Urothelium cell line (cell line): ENCODE measurements around the gene MMP23B.
"Not testable (repeated sequence)": the region's sequence is repeated elsewhere in the genome, so short reads cannot be mapped to it uniquely, and the experiment has no call there.

ENCODE experiments used
- DNase-seq: peaks from one replicate; pipeline ENCODE4 v3.0.0; 2011; ENCODE audit warnings: low spot score, mixed read lengths
- FAIRE-seq: peaks from 2 replicates; lab custom pipeline; 2011; peaks lifted over from hg19 to GRCh38; lab: Jason Lieb, UNC

Gene MMP23B

DNA sequence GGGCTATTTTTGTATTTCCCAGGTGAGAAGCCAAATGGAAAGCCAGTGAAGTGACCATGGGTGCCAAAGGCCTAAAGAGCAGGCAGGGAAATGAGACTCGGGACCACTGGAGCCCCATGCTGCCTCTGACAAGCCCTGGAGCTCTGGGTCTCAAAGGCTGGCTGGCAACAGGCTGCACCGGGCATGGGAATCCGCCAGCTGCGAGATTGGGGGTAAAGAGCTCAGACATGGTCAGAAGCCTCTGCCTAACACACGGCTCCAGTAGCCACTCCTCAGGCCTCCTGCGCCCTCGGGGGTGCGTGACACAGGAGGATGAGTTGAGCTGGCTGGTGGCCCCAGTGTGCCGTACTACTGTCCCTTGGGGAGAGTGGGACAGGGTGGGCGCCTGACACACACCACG, 32.3 kb downstream of the MMP23B start:
- not testable (repeated sequence) for FAIRE-seq, DNase-seq

DNA sequence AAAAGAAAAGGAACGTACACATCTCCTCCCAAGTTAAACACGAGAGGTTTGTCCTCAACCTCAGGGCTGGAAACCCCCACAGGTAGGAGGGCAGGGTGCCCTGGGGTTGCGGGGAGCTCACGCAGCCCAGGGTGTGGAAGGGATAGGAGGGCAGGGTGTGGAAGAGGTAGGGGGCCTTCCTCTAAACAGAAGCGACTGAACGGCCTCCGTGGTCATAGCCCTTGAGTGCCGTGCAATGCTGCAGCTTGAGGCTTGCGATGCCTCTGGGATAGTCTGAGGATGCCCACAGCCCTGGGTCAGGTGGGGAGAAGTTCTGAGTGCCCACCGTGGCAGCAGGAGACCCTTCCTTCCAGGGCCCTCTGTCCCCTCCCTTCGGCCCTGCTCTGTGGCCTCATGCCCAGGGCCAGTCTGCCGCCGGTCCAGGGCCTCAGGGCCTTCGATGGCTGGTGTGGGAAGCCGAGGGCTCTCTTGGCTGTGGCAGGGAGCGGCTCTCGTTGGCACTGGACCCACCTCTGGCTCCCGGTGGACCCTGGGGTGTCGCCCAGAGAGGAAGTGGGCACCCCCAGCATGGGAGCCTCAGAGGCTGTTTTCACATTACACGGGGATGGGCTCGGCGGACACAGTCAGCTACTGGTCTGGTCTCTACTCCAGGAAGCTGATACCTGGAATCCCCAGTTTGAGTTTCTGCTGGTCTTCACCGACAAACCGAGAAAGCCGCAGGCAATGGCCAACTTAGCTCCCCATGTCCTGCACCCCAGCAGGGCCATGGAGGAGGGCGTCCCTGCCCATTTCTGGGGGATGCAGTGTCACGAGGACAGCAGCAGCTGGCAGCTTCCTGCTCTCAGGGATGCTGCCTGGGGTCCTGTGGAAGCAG, 33.2 kb downstream of the MMP23B start:
- DNase-seq = no peak
- no peak for FAIRE-seq

DNA sequence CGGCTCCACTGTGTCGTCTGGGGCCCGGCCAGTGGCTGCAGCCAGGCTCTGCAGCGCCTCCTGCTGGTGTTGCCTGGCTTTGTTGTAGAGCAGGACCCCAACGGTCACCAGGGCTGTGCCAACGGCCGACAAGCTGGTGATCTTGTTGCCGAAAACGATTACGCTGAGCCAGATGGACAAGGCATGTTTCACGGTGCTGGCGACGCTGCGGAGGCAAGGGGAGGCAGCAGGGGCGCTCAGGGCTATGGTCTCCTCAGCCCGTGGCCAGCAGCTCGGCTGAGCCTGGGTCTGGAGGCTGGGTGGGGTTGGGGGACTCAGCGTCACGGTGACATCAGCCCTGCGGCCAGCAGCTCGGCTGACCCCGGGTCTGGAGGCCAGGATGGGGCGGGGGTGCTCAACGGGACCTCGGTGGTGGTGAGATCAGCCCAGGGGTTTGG, 33.9 kb downstream of the MMP23B start:
- no peak for FAIRE-seq
- DNase-seq = peak; percentile 12

DNA sequence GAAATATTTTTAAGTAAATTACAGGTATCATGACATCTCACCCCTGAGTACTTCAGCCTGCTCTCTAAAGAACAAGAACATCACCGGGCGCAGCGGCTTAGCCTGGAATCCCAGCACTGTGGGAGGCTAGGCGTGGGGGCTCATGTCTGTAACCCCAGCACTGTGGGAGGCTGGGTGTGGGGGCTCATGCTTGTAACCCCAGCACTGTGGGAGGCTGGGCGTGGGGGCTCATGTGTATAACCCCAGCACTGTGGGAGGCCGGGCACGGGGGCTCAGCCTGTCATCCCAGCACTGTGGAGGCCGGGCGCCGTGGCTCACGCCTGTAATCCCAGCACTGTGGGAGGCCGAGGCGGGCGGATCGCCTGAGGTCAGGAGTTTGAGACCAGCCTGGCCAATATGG, 34.6 kb downstream of the MMP23B start:
- DNase-seq (no peak), FAIRE-seq (no peak)

DNA sequence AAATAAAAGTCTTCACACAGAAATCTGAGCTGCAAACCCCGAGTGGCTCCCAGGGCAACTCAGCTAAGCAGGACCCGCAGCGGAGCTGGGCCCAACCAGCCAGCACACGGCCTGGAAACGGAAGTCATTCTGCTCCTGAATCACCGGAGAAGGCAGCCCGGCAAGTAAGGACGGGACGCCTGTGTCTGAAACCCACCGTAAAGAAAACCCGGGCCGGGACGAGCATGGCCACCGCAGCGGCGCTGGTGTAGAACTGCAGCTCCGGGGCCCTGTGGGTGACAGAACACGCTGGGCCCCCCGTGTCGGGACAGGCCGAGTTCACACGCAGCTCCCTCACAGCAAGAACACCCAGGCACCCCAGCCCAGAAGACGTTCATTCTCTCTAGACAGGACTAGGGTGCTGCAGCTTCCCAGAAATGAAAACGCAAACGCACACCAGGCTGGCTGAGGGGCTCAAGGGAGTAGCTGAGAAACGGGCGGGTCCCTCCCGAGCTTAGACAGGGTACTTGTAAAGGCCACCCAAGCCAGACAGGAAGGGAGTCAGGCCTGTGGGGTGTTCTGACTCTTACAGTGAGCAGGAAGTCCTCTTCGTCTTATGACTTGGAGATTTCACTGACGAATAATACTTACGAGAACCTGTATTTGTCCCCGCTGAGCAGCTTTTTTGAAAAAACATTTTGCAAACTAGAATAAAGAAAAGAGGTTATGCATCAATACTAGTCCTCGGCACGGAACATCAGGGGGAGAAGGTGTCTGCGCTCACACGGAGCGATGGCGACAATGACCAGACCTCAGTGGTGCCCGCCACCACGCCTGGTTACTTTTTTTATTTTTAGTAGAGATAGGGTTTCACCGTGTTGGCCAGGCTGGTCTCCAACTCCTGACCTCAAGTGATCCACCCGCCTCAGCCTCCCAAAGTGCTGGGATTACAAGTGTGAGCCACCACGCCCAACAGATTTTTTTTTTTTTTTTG, 37.8 kb downstream of the MMP23B start:
- no peak for DNase-seq
- no peak for FAIRE-seq

DNA sequence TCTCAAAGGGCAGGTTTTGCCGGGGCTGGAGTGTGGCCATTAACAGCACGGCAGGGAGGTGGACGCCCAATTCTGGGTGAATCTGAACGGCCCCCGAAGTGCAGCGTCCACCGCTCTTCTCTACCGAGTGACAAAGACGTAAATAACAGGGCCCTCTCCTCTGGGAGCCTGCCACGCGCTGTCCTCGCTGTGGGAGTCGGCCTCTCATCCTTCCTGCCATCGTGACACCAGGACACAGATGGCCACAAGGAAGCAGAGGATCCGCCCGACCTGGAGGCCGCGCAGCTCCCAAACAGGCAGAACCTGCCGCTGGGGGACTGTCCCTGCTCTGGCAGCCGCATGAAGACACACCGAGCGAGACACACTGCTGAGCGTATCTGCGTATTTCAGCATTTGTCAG, 38.9 kb downstream of the MMP23B start:
- no peak for DNase-seq
- no peak for FAIRE-seq

DNA sequence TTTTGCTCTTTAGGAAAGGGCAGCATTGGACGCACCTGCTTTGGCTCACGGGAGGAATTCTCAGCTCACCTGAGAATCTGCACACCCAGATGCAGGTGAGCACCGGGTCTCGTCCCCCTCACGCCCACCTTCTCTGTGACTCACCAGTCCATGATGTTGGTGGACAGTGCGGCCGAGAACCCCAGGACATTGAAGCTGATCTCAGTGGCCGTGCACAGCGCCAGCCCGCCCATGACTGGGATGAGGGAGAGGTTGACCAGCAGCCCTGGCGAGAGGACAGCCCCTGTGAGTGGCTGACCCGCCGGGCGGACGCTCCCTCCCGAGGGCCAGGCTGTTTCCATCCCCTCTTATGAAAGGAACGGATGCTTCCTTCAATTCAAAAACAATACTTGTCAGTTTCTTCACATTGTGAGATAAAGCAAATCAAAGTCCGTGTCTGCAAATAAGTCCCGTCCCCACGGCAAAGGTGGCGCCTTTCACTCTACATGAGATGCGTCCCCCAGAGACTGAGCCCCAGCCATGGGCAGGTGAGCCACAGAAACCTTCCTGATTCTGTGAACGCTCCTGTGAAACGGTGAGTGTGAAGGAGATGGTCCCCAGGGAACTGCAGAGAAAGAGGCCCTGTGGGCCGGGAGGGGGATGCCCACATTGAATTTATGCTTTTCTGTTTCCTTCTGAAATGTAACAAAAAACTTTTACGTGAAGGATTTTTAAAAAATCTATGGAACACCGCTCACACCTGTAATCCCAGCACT, 39.6 kb downstream of the MMP23B start:
- DNase-seq = no peak
- no peak for FAIRE-seq

DNA sequence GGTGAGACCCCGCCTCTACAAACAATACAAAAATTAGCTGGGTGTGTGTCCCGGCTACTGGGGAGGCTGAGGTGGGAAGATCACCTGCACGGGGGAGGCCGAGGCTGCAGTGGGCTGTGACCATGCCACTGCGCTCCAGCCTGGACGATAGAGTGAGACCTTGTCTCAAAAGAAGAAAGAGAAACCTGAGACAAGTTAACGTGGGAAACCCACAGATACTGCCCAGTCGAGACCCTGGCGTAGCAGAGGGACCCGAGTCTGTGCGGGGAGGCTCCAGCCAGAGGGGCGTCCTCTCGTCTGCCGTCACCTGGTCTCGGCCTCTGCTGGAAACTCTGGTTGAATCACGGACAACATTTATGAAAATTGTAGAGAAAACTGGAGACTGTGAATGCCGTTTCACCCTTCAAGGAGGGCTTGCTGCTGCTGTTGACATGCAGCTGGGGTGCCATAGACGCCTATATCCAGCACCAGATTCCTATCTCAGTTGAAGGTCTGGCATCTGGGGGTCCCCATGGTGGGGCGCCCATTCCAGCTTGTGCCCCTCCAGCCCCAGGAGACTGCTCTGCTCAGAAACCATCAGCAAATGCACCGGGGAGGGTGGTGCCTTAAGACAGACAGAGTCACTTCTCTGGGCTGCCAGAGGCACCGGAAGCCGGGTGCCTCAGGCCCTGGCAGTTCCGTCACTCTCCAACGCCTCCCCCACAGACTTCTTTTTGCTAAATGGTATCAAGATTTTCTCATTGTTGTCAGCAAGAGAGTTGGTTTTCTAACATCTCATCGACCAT, 40.4 kb downstream of the MMP23B start:
- DNase-seq (no peak), FAIRE-seq (no peak)

DNA sequence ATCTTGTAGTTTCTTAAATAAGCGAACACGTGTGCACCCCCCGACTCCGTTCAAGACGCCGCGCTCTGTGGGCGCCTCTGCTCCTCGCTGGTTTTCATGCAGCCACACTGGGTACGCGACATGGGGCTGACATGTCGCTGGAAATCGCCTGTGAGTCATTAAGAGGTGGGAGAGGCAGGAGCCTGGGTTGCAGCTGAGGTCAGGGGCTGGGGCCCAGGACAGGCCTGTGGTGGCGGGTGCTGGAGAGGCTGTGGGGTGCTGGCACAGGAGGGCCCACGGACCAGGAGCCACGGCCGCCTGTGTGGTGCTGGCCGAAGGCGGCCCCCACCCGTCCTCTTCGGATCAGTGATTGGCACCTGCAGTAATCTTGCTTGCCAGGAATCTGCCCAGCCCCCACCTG, 42.8 kb downstream of the MMP23B start:
- DNase-seq, FAIRE-seq: not testable (repeated sequence)

DNA sequence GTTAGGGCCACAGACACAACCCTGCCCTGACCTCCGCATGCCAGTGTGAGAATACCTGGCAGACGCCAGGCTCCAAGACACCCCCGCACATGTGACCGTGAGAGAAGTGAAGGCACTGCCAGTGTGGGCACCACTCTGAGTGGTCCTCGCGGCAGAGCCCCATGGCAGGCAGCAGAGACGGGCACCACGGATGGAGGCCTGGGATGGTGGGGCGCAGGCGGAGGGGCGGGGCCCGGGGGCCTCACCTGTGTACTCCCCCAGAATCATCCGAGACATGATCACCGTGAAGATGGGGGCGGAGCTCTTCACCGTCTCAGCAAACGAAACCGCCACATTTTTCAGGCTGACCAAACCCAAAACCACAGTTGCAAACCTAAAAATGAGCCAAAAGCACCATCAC, 43.2 kb downstream of the MMP23B start:
- not testable (repeated sequence) for DNase-seq, FAIRE-seq

DNA sequence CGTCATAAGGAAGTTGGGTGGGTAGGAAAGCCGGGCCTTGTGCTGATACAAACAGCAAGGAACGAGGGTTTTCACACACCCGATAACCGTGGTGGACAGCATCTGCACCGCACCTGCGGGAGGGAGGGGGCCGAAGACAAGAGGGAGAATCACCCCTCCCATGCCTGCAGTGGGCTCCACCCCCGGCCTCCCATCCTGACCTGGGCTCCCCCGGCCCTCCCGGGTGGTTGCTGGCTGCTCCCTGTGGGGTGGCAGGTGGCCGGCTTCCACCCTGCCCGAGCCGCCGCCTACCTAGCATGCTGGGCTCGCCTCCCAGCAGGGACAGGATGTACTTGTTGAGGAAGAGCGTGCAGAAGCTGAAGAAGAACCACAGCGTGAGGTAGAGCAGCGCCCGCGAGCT, 44.1 kb downstream of the MMP23B start:
- not testable (repeated sequence) for FAIRE-seq, DNase-seq

DNA sequence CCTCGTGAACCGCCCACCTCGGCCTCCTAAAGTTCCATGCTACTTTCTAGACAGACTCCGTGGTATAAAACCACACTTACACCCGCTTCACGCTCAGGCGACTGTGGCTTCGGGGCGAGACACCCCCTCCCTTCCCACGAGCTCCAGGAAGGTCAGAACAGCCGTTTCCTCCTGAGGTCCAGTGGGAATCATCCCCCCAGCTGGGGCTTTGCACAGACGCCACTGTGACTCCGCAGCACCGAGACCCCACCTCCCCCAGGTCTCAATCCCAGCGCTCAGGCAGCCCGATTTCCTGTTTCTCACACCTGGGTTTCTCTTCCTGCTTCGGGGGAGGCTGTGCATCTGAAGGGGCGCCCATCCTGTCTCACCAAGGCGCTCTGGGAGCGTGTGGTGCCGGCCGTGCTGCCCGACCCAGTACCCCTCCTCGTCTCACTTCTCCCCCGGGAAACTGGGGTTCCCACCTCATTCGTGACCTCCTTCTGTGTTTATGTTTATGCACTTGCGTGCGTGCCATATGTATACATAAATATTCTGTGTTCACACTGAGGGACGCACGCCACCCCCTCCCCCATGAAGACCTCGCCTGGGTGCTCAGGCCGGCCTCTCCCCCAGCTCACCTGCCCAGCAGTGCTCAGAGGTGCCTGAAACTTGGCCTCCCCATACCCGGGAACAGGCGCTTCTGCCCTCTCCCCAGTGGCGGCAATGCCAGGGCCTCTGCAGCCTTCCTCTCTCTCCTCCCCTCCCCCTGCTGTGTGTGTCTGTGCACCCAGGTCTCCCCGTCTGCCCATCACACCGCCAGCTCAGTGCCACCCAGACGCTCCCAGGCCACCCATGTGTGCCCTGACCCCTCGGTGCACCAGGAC, 46.0 kb downstream of the MMP23B start:
- FAIRE-seq (no peak), DNase-seq (no peak)

DNA sequence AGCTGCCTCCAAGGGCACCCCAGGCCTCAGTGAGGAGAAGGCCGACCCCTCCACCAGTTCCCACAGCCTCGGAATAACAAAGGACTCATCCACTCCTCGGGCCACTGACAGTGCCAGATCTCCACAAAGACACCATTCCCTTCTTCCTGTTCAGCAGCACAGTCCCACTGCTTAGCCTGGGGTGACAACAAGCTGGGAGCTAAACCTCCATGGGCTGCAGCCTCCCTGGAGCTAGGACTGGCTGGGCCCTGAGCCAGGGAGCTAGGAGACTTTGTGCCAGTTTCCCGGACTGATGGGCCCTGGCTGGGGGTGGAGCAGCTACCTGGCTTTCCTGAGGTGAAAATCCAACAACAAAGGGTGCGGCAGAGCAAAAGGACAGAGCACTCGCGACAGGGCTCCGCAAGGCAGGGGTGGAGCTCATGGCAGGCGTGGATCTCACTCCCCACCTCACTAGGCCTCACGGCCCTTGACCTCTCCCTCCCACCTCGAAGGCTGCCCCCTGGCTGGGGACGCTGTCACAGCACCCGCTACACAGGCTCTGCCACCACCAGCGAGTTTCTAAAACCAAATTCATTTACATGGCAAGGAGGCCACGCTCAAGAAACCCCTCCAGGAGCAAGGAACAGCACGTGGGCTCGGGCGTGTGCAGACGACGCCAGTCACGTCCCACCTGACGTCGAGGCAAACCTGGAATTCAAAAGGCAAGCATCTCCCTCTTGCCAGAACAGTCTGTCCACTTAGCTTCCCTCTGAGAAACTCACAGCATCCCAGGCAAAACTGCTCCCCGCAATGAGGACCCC, 46.8 kb downstream of the MMP23B start:
- FAIRE-seq (no peak), DNase-seq (no peak)

DNA sequence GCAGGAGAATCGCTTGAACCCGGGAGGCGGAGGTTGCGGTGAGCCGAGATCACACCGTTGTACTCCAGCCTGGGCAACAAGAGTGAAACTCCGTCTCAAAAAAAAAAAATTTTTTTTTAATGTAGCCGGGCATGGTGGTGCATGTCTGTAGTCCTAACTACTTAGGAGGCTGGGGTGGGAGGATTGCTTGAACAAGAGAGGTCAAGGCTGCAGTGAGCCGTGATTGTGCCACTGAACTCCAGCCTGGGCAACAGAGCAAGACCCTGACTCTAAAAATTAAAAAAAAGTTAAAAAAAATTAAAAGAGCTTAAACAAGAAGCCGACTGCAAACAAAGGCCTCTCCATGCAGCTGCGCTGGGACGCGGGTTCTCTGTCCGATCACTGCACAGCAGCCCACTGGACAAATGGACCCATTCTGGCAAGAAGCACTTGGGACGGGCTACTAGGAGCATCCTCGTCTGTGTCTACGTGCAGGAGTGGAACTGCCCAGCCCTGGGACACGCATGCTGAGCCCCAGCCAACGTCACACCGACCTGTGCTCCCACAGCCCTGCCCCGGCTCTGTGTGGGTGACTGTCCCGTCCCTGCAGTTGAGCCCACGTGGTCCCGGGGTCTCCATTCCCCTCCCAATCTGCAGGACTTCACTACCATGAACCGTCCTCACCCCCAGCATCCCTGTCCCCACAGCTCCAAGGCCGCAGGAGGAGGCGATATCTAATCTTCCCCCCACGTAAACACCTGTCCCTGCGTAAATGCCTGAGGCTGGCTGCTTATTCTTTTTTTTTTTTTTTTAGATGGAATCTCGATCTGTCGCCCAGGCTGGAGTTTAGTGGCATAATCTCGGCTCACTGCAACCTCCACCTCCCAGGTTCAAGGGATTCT, 48.3 kb downstream of the MMP23B start:
- no peak for FAIRE-seq
- DNase-seq = no peak

DNA sequence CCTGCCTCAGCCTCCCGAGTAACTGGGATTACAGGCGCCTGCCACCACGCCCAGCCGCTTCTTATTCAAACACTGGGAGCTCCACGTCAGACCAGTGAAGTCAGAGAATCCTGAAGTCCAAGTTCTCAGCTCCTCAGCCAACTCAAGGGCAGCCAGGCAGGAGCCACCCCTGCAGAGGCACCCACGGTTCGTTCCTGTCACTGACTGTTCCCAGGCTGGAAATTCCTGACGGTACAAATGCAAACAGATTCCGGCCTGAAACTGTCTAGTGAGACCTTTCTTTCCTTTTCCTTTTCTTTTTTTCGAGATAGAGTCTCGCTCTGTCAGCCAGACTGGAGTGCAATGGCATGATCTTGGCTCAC, 48.9 kb downstream of the MMP23B start:
- no peak for FAIRE-seq

DNA sequence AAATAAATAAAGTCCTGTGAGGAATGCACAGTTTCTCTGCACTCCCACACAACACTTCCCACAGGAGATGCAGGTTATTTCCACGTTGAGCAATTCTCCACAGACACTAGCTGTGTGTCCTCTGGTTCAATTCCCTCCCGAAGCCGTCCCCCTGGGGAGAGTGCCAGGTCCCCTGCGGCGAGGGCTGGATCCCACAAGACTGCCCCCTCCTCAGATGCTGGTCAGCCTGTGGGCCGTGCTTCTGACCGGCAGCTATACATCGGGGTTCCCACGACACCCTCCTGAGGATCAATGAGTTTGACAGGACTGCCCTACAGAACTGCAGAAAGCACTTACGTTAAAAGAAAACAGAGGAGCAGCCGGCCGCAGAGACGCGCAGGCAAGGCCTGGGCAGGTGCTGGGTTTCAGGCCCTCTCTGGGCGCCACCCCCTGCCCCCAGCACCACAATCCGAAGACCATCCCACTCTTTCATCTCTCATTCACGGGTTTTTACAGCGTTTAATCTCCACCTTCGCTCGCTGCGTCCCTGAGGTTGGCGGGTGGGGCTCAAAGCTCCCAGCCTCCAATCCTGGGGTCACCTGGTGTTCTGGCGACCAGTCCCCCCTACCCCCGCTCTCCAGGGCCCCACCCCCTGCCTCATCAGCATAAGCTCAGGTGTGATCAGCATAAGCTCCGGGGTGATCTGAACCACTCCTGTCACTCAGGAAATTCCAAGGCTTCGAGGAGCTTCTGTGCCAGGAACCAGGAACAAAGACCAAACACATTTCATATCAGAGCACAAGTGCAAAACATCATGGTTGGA, 51.3 kb downstream of the MMP23B start:
- FAIRE-seq = no peak
- no peak for DNase-seq

More for the DNA sequence above, 48.9 kb downstream of the MMP23B start:
- DNase-seq = no peak
